ENCODE data around the gene TEX29.

DNA sequence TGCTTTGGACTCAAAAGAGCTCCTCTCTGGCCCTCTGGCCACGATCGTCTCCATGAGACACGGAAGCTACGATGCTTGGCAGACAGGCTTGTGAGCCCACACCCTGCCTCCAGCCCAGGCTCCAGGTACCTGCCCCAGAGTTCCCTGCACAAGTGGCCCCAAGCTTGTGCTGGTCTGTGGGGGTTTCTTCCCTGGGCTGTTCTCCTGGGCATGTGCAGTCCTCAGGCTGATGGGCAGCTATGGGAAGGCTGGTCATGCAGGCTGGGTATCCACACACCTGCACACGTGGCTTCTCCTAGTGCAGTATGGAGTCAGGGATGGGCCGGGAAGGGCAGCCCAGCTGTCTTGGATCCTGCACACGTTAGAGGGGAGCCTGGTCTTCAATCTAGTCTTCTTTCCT lies 43.1 kb downstream of the TEX29 start:
- no peak for TF ChIP-seq EZH2phosphoT487 (IDR thresholded peaks at IDR 0.05; ENCODE audit: borderline replicate concordance)
- TF ChIP-seq, protein P1, sequence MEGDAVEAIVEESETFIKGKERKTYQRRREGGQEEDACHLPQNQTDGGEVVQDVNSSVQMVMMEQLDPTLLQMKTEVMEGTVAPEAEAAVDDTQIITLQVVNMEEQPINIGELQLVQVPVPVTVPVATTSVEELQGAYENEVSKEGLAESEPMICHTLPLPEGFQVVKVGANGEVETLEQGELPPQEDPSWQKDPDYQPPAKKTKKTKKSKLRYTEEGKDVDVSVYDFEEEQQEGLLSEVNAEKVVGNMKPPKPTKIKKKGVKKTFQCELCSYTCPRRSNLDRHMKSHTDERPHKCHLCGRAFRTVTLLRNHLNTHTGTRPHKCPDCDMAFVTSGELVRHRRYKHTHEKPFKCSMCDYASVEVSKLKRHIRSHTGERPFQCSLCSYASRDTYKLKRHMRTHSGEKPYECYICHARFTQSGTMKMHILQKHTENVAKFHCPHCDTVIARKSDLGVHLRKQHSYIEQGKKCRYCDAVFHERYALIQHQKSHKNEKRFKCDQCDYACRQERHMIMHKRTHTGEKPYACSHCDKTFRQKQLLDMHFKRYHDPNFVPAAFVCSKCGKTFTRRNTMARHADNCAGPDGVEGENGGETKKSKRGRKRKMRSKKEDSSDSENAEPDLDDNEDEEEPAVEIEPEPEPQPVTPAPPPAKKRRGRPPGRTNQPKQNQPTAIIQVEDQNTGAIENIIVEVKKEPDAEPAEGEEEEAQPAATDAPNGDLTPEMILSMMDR (conservative IDR thresholded peaks at IDR 0.05; ENCODE audit: low read length) = no peak
